ENCODE data around the gene EPHB1.

The EPHB1 gene

DNA sequence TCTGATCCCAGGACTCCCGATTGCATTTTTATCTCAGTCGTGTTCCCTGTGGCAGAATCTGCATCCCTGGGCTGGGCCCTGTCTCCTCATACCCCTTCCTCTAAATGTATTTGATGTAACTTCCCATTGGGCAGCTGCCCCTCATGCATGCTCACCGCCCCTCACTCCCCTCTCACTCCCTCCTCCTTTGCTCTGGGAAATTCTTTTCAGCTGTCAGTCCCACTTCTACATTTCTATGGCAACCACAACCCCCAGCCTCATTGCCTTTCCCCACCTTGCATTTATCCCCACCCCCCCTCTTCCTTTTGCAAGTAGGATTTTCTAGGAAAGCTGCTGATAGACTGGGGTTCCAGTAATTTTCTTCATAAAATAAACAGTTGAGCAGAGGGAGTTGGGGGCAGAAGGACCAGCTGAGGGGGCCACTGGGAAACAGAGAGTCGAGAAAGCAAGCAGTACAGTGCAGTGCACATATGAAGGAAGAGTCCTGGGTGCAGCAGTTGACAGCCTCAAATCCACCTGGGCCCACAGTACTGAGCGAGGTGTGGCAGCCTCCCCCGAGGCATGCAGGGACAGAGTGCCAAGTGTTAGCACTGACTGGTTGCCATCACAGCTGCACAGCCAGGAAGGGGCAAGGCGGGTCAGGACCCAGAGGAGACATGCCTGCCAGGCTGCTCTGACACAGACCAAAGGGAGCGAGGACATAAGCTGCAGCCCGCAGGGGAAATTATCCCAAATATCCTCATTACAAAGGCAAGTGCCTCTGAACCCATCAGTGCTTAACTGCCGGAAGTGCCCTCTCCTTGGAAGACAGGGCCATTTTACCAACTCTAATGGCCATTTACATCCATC lies 476.3 kb downstream of the EPHB1 start:
- TF ChIP-seq ZNF565 (CRISPR knock-in tag; conservative IDR thresholded peaks at IDR 0.05; ENCODE audit: low read depth) = no peak
- no peak for TF ChIP-seq BACH2 (CRISPR knock-in tag; IDR thresholded peaks at IDR 0.05; ENCODE audit: borderline replicate concordance)
- TF ChIP-seq ZFP30 (CRISPR knock-in tag; IDR thresholded peaks at IDR 0.05) = no peak
- no peak for TF ChIP-seq PPARA (CRISPR knock-in tag; IDR thresholded peaks at IDR 0.05; ENCODE audit: borderline replicate concordance)
- TF ChIP-seq TOX (CRISPR knock-in tag; IDR thresholded peaks at IDR 0.05; ENCODE audit: borderline replicate concordance) = no peak
- no peak for TF ChIP-seq ZNF8 (CRISPR knock-in tag; IDR thresholded peaks at IDR 0.05)
- TF ChIP-seq ARNTL (CRISPR knock-in tag; IDR thresholded peaks at IDR 0.05; ENCODE audit: borderline replicate concordance, low read depth) = no peak
- TF ChIP-seq, protein P1, sequence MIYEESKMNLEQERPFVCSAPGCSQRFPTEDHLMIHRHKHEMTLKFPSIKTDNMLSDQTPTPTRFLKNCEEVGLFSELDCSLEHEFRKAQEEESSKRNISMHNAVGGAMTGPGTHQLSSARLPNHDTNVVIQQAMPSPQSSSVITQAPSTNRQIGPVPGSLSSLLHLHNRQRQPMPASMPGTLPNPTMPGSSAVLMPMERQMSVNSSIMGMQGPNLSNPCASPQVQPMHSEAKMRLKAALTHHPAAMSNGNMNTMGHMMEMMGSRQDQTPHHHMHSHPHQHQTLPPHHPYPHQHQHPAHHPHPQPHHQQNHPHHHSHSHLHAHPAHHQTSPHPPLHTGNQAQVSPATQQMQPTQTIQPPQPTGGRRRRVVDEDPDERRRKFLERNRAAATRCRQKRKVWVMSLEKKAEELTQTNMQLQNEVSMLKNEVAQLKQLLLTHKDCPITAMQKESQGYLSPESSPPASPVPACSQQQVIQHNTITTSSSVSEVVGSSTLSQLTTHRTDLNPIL (CRISPR knock-in tag; IDR thresholded peaks at IDR 0.05; ENCODE audit: low read depth) = no peak
- TF ChIP-seq RARB (CRISPR knock-in tag; IDR thresholded peaks at IDR 0.05) = no peak
- TF ChIP-seq, protein P2, sequence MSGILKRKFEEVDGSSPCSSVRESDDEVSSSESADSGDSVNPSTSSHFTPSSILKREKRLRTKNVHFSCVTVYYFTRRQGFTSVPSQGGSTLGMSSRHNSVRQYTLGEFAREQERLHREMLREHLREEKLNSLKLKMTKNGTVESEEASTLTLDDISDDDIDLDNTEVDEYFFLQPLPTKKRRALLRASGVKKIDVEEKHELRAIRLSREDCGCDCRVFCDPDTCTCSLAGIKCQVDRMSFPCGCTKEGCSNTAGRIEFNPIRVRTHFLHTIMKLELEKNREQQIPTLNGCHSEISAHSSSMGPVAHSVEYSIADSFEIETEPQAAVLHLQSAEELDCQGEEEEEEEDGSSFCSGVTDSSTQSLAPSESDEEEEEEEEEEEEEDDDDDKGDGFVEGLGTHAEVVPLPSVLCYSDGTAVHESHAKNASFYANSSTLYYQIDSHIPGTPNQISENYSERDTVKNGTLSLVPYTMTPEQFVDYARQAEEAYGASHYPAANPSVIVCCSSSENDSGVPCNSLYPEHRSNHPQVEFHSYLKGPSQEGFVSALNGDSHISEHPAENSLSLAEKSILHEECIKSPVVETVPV (CRISPR knock-in tag; IDR thresholded peaks at IDR 0.05) = no peak
- no peak for TF ChIP-seq ESRRG (CRISPR knock-in tag; IDR thresholded peaks at IDR 0.05)
- TF ChIP-seq ZC3H10 (CRISPR knock-in tag; IDR thresholded peaks at IDR 0.05) = no peak
- no peak for TF ChIP-seq ISL1 (CRISPR knock-in tag; IDR thresholded peaks at IDR 0.05)
- TF ChIP-seq TCF4 (CRISPR knock-in tag; IDR thresholded peaks at IDR 0.05; ENCODE audit: borderline replicate concordance) = no peak
- TF ChIP-seq, protein P3, sequence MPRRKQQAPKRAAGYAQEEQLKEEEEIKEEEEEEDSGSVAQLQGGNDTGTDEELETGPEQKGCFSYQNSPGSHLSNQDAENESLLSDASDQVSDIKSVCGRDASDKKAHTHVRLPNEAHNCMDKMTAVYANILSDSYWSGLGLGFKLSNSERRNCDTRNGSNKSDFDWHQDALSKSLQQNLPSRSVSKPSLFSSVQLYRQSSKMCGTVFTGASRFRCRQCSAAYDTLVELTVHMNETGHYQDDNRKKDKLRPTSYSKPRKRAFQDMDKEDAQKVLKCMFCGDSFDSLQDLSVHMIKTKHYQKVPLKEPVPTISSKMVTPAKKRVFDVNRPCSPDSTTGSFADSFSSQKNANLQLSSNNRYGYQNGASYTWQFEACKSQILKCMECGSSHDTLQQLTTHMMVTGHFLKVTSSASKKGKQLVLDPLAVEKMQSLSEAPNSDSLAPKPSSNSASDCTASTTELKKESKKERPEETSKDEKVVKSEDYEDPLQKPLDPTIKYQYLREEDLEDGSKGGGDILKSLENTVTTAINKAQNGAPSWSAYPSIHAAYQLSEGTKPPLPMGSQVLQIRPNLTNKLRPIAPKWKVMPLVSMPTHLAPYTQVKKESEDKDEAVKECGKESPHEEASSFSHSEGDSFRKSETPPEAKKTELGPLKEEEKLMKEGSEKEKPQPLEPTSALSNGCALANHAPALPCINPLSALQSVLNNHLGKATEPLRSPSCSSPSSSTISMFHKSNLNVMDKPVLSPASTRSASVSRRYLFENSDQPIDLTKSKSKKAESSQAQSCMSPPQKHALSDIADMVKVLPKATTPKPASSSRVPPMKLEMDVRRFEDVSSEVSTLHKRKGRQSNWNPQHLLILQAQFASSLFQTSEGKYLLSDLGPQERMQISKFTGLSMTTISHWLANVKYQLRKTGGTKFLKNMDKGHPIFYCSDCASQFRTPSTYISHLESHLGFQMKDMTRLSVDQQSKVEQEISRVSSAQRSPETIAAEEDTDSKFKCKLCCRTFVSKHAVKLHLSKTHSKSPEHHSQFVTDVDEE (CRISPR knock-in tag; IDR thresholded peaks at IDR 0.05) = no peak
- TF ChIP-seq SNAI2 (CRISPR knock-in tag; IDR thresholded peaks at IDR 0.05) = no peak
- no peak for TF ChIP-seq ZFP3 (CRISPR knock-in tag; IDR thresholded peaks at IDR 0.05)
- TF ChIP-seq CSDC2 (CRISPR knock-in tag; IDR thresholded peaks at IDR 0.05) = no peak
- TF ChIP-seq GLIS3 (CRISPR knock-in tag; IDR thresholded peaks at IDR 0.05) = no peak
- ATAC-seq = no peak

DNA sequence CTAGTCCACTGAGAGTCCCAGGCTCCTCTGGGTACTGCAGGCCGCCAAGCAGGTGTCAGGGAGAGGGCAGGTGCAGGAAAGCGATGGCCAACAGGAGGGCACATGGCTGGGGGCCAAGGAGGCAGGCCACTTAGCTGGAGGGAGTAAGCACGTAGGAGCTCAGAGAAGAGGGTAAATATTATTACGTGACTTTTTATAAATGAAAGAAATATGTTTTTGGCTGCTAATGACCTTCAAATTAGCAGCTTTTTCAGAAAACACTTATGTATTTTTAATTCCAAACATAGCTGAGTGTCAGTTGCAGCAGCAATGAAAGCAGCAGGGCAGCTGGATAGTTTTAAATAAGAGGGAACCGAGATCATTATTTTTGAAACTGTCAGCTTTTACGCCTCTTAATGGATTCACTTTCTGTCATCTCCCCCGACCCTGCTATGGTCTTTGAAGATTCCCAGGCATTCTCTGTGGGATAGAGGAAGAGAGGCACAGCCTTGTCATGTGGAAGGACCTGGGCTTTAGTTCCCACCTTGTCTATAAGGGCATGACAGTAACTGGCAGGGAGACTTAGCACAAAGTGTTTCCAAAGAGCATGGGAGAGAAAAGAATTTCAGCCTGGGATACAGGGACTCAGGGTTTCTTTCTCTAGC lies 477.1 kb downstream of the EPHB1 start:
- no peak for ATAC-seq
- TF ChIP-seq, protein P1 (CRISPR knock-in tag; IDR thresholded peaks at IDR 0.05; ENCODE audit: low read depth) = no peak
- no peak for TF ChIP-seq ZFP3 (CRISPR knock-in tag; IDR thresholded peaks at IDR 0.05)
- TF ChIP-seq ZC3H10 (CRISPR knock-in tag; IDR thresholded peaks at IDR 0.05) = no peak
- no peak for TF ChIP-seq OSR1 (CRISPR knock-in tag; IDR thresholded peaks at IDR 0.05)
- TF ChIP-seq, protein P4, sequence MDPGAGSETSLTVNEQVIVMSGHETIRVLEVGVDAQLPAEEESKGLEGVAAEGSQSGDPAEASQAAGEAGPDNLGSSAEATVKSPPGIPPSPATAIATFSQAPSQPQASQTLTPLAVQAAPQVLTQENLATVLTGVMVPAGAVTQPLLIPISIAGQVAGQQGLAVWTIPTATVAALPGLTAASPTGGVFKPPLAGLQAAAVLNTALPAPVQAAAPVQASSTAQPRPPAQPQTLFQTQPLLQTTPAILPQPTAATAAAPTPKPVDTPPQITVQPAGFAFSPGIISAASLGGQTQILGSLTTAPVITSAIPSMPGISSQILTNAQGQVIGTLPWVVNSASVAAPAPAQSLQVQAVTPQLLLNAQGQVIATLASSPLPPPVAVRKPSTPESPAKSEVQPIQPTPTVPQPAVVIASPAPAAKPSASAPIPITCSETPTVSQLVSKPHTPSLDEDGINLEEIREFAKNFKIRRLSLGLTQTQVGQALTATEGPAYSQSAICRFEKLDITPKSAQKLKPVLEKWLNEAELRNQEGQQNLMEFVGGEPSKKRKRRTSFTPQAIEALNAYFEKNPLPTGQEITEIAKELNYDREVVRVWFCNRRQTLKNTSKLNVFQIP (CRISPR knock-in tag; IDR thresholded peaks at IDR 0.05; ENCODE audit: borderline replicate concordance, low read depth) = no peak
- TF ChIP-seq ISL1 (CRISPR knock-in tag; IDR thresholded peaks at IDR 0.05) = no peak
- TF ChIP-seq BACH2 (CRISPR knock-in tag; IDR thresholded peaks at IDR 0.05; ENCODE audit: borderline replicate concordance) = no peak
- TF ChIP-seq ZNF565 (CRISPR knock-in tag; conservative IDR thresholded peaks at IDR 0.05; ENCODE audit: low read depth) = no peak
- no peak for TF ChIP-seq TCF4 (CRISPR knock-in tag; IDR thresholded peaks at IDR 0.05; ENCODE audit: borderline replicate concordance)
- no peak for TF ChIP-seq RARB (CRISPR knock-in tag; IDR thresholded peaks at IDR 0.05)
- TF ChIP-seq PPARA (CRISPR knock-in tag; IDR thresholded peaks at IDR 0.05; ENCODE audit: borderline replicate concordance) = no peak
- no peak for TF ChIP-seq ZFP30 (CRISPR knock-in tag; IDR thresholded peaks at IDR 0.05)
- no peak for TF ChIP-seq ESRRG (CRISPR knock-in tag; IDR thresholded peaks at IDR 0.05)
- TF ChIP-seq, protein P3 (CRISPR knock-in tag; IDR thresholded peaks at IDR 0.05) = no peak
- TF ChIP-seq, protein P5, sequence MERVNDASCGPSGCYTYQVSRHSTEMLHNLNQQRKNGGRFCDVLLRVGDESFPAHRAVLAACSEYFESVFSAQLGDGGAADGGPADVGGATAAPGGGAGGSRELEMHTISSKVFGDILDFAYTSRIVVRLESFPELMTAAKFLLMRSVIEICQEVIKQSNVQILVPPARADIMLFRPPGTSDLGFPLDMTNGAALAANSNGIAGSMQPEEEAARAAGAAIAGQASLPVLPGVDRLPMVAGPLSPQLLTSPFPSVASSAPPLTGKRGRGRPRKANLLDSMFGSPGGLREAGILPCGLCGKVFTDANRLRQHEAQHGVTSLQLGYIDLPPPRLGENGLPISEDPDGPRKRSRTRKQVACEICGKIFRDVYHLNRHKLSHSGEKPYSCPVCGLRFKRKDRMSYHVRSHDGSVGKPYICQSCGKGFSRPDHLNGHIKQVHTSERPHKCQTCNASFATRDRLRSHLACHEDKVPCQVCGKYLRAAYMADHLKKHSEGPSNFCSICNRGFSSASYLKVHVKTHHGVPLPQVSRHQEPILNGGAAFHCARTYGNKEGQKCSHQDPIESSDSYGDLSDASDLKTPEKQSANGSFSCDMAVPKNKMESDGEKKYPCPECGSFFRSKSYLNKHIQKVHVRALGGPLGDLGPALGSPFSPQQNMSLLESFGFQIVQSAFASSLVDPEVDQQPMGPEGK (CRISPR knock-in tag; IDR thresholded peaks at IDR 0.05; ENCODE audit: borderline replicate concordance) = no peak
- no peak for TF ChIP-seq ARNTL (CRISPR knock-in tag; IDR thresholded peaks at IDR 0.05; ENCODE audit: borderline replicate concordance, low read depth)
- no peak for TF ChIP-seq ZNF8 (CRISPR knock-in tag; IDR thresholded peaks at IDR 0.05)
- no peak for TF ChIP-seq TOX (CRISPR knock-in tag; IDR thresholded peaks at IDR 0.05; ENCODE audit: borderline replicate concordance)
- TF ChIP-seq CSDC2 (CRISPR knock-in tag; IDR thresholded peaks at IDR 0.05) = no peak
- TF ChIP-seq ZNF70 (CRISPR knock-in tag; IDR thresholded peaks at IDR 0.05) = no peak

Data from SK-N-SH treated with all-trans-retinoic acid at 6 μM for 48 hours (cell line).